NCI-H69 (cell line): ENCODE data around the gene GNRHR.
"Not testable (repeated sequence)": the region's sequence is repeated elsewhere in the genome, so short reads cannot be mapped to it uniquely, and the experiment has no call there.

Experiments used
- DNase-seq: peaks from one replicate; lab custom pipeline; 2025; lab: John Stamatoyannopoulos, UW

The GNRHR gene, protein sequence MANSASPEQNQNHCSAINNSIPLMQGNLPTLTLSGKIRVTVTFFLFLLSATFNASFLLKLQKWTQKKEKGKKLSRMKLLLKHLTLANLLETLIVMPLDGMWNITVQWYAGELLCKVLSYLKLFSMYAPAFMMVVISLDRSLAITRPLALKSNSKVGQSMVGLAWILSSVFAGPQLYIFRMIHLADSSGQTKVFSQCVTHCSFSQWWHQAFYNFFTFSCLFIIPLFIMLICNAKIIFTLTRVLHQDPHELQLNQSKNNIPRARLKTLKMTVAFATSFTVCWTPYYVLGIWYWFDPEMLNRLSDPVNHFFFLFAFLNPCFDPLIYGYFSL

GRCh38 chr4:67754288-67754687 is at the start of gene GNRHR:
TSS of gene GNRHR (minus strand) at chr4:67754388. CDS start at chr4:67754335, 53 bp downstream.
- no peak for DNase-seq

GRCh38 chr4:67796810-67797209 is 42.6 kb upstream of the GNRHR start:
- DNase-seq, result no peak

DNA sequence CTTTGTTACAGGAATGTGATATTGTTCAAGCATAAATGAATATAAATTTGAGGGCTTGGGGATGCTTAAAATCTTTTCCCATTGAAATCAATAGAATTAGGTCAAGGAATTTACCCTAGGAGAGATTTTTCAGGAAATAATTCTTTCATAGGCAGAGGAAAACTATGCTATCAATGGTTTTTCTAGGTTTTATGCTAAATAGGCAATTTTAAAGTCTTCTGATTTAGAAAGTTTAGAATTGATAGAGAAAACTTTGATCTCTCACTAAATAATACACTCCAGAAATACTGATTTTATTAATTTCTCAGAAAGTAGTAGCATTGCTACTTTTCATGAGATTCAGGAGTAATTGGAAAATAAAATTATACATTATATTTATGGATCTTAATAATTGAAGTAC is 36.5 kb upstream of the GNRHR start:
- DNase-seq, result no peak

- DNase-seq, result no peak
These were observed 33.1 kb upstream of the GNRHR start for GRCh38 chr4:67787311-67787710.

DNA sequence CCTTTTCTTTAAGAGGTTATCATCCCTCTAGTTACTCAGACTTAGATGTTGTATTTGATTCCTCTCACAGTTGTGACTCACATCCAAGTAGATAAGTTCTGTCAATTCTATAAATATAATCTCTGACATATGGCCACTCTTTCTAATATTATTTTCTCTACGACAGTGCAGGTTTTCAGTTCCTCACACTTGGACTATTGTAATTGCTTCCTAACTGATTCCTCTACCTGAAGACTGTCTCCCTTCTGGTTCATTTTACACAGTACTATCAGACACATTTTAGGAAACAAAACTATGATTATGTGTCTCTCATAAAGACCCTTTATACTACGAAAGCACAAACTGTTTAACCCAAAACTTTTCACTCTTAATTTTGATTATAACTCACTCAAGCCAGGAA is 31.3 kb upstream of the GNRHR start:
- DNase-seq, result no peak

DNA sequence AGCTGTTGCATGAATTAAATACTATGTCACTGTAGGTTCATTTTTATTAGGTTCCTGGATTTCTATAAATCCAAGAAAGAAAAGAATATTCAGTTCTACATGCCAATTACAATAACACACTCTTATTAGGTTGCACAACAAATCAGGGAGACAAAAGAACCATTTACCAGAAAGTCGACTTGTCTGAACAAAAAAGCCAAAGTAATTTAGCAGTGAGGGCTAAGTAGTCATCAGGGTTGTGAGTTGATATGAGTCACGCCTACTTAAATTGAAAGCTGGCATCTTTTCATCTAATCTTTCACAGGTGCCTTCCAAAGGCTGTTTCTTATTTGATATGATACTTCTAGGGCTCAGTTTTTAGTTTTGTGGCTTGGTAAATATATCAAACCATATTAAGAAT is 25.4 kb upstream of the GNRHR start:
- DNase-seq, result peak; percentile 80

GRCh38 chr4:67776746-67777145 is 22.6 kb upstream of the GNRHR start:
- DNase-seq, result peak; percentile 66

- DNase-seq, result peak; percentile 80
These were observed 16.2 kb upstream of the GNRHR start for GRCh38 chr4:67770422-67770821.

DNA sequence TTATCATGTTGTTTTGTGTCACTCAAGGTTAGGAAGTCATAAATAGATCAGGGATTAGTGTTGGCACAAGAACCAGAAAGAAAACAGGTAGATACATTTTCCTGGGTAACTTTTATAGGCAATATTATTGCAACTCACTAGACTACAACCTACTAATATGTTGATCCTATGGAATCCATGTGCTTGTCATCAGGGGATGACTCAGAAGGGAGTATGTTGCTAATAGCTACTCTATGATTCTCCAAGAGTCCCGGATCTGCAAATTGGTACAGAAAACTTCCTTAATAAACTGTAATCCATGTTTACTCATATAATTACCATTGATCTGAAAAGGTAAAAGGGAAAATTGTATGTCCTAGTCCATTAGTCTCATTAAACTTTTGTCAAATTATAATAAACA is 11.7 kb upstream of the GNRHR start:
- DNase-seq, result no peak

GRCh38 chr4:67765401-67765800 is 11.2 kb upstream of the GNRHR start:
- no peak for DNase-seq

GRCh38 chr4:67764183-67764582 is 10.0 kb upstream of the GNRHR start:
- DNase-seq, result no peak

- peak; percentile 54 for DNase-seq
These were observed 7.9 kb upstream of the GNRHR start for GRCh38 chr4:67762086-67762485.

DNA sequence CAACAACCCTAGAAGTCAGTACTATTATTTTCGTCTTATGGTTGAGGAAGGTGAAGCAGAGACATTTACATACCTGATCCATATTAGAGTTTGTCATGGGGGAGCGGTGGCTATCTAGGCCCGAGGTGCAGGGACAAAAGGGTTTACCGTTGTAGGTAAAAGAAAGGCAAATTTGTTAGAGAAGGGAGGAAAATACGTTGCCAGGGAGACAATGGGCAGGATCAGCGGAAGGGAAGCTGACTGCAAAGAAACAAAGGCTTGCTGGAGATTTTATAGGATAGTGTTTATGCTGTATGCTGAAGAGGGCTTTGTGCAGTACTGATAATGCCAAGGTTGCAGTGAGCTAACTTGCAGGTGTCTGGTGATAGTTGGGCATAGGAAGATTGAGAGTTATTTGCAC is 2.8 kb upstream of the GNRHR start:
- DNase-seq, result not testable (repeated sequence)

GRCh38 chr4:67755974-67756373 is 1.8 kb upstream of the GNRHR start:
- DNase-seq, result no peak

- DNase-seq, result no peak
These were observed 2.9 kb downstream of the GNRHR start for GRCh38 chr4:67751260-67751659.

GRCh38 chr4:67750691-67751090 is 3.5 kb downstream of the GNRHR start:
- no peak for DNase-seq

DNA sequence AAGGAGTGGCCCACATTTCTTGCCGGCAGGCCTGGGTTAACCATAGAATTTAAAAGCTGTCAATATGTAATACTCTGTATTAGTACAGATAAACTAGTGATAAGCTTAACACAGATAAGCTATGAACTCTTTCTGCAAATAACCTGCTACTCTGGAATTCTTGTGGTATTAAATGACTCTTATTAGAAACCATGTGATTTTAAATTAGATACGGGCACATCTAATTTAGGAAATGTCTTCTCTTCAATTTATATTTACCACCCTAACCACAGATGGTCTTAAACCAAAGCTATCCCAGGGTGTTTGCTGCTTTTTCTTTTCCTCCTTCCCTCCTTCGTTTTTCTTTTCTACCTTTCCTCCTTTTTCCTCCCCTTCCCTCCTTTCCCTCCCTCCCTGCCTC is 4.9 kb downstream of the GNRHR start:
- DNase-seq, result no peak

DNA sequence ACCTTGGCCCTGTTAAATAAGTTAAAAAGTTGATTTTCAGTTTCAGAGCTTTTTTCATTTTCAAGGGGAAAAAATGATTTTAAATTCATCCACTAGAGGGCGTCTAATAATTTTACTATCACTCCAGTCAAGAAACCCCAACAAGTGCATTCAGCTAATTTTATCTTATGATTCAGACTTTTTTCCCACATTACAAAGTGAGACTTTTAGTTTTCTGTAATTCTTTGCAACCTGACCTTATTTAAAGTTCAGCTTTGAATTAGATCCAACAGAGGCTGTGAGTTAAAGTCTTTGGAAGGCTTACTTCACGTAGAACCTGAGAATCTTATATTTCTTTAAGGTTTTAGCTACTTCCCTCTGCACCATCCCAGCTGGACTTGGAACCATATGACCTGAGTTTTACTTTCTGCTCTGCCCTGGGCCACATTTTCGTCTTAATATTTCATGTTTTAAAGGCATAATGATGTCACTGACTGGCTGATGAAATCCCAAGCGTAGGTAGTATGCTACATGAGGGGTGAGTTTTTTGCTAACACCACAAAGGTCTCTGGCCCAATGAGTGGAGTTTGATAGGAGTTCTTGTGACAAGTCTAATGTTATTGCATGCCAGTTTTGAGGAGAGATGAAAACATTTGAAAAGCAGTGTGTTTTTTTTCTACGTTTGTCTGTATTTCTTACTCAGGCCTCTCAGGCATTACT is 7.2 kb downstream of the GNRHR start:
- peak; percentile 33 for DNase-seq

GRCh38 chr4:67744561-67745283 is 9.5 kb downstream of the GNRHR start:
- DNase-seq, result no peak

- no peak for DNase-seq
These were observed 11.0 kb downstream of the GNRHR start for GRCh38 chr4:67743194-67743593.

GRCh38 chr4:67736262-67736661 is 17.9 kb downstream of the GNRHR start:
- no peak for DNase-seq

DNA sequence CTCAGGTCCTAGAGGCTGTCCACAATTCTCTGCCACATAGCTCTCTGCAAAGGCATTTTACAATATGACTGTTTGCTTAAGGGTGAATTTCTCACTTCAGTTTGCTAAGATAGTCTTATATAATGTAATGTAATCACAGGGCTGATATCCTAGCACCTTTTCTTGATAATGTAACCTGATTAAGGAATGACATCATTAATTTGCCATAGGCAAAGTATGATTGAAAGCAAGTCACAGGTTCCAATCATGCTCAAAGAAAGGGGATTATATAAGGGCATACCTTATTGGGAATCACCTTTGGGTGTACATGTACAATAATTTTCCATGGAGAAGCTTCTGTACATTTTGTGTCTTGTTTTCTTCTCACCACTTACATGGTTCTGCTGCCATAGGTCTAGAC is 18.9 kb downstream of the GNRHR start:
- DNase-seq, result no peak

- not testable (repeated sequence) for DNase-seq
These were observed 23.7 kb downstream of the GNRHR start for GRCh38 chr4:67730511-67730910.
